Prostate gland (tissue), 2 donors: ENCODE results near the gene OMA1.

Source experiments
- POLR2A ChIP-seq: fragments of 450-650 bp; IDR thresholded peaks from one replicate; pipeline ENCODE4 v1.6.1; 2016; ENCODE audit warnings: antibody characterized with exemption, mild to moderate bottlenecking
- TF ChIP-seq, protein P1 (sequence below), 4 experiments: fragments of 200-600 bp in 2 of 4; fragments of 450-650 bp in 2 of 4; sonication (generic) in 2 of 4; IDR thresholded peaks; 1 replicate in 3 of 4; 2 replicates in 1 of 4; pipeline ENCODE4 v1.5.1; 2016 to 2019; ENCODE audit warnings: antibody characterized with exemption in 4 of 4, mild to moderate bottlenecking in 2 of 4, moderate library complexity in 2 of 4

DNA sequence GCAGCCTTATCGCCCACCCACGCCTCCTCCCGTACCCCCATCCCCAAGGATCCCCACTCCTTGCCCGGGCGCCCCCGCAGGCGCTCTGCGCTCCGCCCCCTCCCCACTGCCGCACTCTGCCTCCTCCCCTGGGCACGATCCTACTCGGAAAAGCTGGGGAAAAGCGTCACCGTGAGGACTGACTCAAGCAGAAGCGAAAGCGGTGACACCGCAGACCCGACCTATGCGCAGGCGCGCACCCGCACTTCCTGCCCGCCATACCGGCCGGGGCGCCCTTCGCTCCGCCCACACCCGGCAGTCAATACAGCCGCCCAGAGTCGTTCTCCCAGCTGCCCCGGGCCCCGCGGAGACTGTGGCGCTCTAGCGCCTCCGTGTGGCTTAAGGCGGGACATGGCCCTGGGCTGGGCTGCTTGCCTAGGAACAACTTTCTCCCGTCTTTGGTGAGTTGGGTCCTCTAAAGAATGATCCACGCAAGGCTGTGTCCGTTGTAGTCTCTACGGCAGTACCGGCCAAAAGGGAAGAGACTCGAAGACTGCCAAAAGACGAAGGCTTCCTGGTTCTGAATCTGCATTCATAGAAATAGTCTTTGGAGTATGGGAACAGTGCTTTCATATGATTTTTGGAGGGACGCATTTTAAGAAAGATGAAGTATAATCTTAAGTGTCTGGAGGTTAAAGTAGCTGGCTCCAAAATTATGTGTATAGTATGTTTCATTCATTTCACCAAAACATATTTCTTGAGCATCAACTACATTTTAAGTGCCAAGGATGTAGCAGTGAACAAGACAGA lies at the start of gene OMA1:
- peak; percentile 89 for TF ChIP-seq POLR2A
- TF ChIP-seq, protein P1, sequence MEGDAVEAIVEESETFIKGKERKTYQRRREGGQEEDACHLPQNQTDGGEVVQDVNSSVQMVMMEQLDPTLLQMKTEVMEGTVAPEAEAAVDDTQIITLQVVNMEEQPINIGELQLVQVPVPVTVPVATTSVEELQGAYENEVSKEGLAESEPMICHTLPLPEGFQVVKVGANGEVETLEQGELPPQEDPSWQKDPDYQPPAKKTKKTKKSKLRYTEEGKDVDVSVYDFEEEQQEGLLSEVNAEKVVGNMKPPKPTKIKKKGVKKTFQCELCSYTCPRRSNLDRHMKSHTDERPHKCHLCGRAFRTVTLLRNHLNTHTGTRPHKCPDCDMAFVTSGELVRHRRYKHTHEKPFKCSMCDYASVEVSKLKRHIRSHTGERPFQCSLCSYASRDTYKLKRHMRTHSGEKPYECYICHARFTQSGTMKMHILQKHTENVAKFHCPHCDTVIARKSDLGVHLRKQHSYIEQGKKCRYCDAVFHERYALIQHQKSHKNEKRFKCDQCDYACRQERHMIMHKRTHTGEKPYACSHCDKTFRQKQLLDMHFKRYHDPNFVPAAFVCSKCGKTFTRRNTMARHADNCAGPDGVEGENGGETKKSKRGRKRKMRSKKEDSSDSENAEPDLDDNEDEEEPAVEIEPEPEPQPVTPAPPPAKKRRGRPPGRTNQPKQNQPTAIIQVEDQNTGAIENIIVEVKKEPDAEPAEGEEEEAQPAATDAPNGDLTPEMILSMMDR (IDR thresholded peaks at IDR 0.05) = peak; percentile 95 to 99 (median 98)
